Measurements from ENCODE around the gene DNAJC3.
"Not testable (repeated sequence)": the region's sequence is repeated elsewhere in the genome, so short reads cannot be mapped to it uniquely, and the experiment has no call there.

Gene DNAJC3

GRCh38 chr13:95784161-95784899 is 107.4 kb downstream of the DNAJC3 start:
- DNase-seq: no peak

- DNase-seq: no peak
Observed at GRCh38 chr13:95784900-95785290, 108.0 kb downstream of the DNAJC3 start.

- DNase-seq: no peak
Observed at GRCh38 chr13:95787356-95788099, 110.6 kb downstream of the DNAJC3 start.

- DNase-seq: no peak
Observed at GRCh38 chr13:95788100-95788463, 111.1 kb downstream of the DNAJC3 start.

- DNase-seq: not testable (repeated sequence)
Observed at GRCh38 chr13:95789315-95789714, 112.4 kb downstream of the DNAJC3 start.

- DNase-seq: no peak
Observed at GRCh38 chr13:95791084-95791722, 114.3 kb downstream of the DNAJC3 start.

GRCh38 chr13:95793018-95793555 is 116.1 kb downstream of the DNAJC3 start:
- DNase-seq: no peak

GRCh38 chr13:95793781-95794180 is 116.8 kb downstream of the DNAJC3 start:
- no peak for DNase-seq

- DNase-seq: no peak
Observed at GRCh38 chr13:95797016-95797415, 120.1 kb downstream of the DNAJC3 start.

- DNase-seq: no peak
Observed at GRCh38 chr13:95800436-95800835, 123.5 kb downstream of the DNAJC3 start.

GRCh38 chr13:95801825-95802224 is 124.9 kb downstream of the DNAJC3 start:
- no peak for DNase-seq

- DNase-seq: no peak
Observed at GRCh38 chr13:95805921-95806320, 129.0 kb downstream of the DNAJC3 start.

- DNase-seq: no peak
Observed at GRCh38 chr13:95809429-95809828, 132.5 kb downstream of the DNAJC3 start.

- no peak for DNase-seq
Observed at GRCh38 chr13:95813139-95813538, 136.2 kb downstream of the DNAJC3 start.

- no peak for DNase-seq
Observed at GRCh38 chr13:95814495-95814894, 137.6 kb downstream of the DNAJC3 start.

- DNase-seq: no peak
Observed at GRCh38 chr13:95822303-95822702, 145.4 kb downstream of the DNAJC3 start.

- DNase-seq: no peak
Observed at GRCh38 chr13:95833126-95833525, 156.2 kb downstream of the DNAJC3 start.

GRCh38 chr13:95833719-95834118 is 156.8 kb downstream of the DNAJC3 start:
- DNase-seq: no peak

- DNase-seq: peak; percentile 67
Observed at GRCh38 chr13:95834134-95834765, 157.3 kb downstream of the DNAJC3 start.

GRCh38 chr13:95841894-95842293 is 165.0 kb downstream of the DNAJC3 start:
- DNase-seq: no peak

GRCh38 chr13:95842898-95843297 is 166.0 kb downstream of the DNAJC3 start:
- DNase-seq: no peak

Measured in CD4-positive, alpha-beta T cell treated with Interleukin-4 for 4 hours (primary cell).